Stimulated activated CD4-positive, alpha-beta T cell treated with anti-CD3 and anti-CD28 coated beads, Interleukin-12 subunit alpha, Interleukin-12 subunit beta, amount 100 ng/mL, for 24 hours (primary cell): ENCODE measurements around the gene VILL.

Experiments
- DNase-seq, 2 experiments: peaks; one replicate each; pipeline ENCODE4 v3.0.0-alpha.2; 2020; ENCODE audit warnings: low read depth in 2 of 2

The VILL gene

DNA sequence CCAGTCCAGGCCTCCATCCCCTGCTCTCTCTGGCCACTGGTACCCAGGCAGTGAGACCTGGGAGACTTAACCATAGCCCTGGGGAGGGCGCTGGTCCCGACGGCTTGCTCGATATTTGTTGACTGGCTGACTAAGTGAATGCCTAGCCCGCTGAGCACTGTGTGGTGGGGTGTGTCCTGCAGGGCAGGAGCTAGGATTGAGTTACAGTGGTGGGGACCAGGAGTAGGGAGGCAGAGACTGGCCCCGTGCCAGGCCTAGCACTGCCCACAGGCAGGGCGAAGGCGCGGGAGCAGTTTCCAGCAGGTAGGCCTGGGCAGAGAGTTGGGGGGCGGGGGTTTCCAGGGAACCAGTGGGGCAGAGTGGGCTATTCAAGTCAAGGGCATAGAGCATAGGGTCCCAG, at the start of gene VILL:
Gene VILL, plus strand, starts transcription at position 260 of the 400 bp plus-strand sequence. CDS start 2,887 bp downstream, outside the sequence.
- no peak for DNase-seq

DNA sequence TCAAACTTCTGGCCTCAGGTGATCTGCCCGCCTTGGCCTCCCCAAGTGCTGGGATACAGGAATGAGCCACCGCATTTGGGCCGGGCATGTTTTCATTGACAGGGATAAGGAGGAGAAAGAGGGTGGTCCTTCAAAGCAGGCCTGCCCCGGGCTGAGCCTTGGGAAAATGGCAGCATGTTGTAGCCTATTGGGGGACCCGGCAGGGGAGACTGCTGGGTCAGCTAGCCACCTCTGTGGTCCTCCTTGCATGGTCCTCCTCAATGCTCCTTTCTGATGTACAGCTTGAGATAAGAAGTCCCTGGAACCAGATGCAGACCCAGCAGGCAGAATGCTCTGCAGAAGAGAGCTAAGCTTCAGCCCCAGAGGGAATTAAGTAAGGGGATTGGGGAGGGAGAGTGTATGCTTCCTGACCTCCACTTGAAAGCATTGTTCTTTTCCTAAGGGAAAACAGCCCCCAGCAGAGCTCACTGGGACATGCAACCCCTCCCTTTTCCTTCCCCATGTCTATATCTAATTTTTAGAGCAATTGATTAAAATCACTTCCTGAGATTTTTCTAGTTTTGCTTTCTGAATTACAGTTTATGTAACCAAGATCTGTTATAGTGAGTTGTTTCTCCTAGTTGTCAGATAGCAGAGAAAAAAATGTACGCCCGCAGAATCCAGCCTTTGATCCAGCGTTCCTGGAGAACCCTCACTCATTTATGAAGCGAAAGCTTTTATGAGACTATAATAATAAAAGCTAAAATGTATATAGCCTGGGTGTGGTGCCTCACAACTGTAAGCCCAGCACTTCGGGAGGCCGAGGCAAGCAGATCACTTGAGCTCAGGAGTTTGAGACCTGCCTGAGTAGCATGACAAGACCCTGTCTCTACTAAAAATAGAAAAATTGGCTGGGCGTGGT, 48.7 kb upstream of the VILL start:
- no peak for DNase-seq

DNA sequence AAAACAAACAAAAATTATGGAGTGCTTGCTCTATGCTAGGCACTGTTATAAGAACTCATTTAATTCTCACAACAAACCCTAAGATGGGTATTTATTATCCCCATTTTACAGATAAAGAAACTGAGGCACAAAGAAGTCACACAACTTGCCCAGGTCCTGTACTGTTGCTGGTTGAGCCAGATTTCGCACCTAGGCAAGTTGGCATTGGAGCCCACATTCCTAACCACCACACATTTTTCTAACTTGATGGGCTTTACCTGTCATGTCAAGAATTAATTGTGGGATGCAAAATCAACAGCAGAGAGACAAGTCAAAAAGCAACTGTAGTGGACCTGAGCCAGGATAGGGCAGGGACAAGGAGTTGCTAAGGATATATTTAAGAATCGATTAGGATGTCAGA, 47.9 kb upstream of the VILL start:
- no peak for DNase-seq

DNA sequence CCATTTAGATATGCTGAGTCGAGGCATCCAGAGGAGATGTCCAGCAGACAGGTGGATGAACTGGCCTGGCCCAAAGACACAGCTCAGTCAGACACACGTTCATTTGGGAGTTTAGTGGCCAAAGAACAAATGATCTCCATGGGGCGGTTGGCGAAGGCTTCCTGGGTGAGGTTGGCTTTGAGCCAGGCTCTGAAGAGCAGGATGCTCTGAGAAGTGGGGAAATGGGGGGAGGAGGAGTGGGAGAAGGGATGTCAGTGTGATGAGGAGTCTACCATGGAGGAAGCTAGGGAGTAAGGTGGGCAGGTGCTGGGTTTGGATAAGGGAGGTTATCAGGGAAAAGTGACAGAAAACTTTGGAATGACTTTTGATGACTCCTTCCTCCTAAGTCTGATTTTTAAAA, 47.5 kb upstream of the VILL start:
- DNase-seq: no peak

DNA sequence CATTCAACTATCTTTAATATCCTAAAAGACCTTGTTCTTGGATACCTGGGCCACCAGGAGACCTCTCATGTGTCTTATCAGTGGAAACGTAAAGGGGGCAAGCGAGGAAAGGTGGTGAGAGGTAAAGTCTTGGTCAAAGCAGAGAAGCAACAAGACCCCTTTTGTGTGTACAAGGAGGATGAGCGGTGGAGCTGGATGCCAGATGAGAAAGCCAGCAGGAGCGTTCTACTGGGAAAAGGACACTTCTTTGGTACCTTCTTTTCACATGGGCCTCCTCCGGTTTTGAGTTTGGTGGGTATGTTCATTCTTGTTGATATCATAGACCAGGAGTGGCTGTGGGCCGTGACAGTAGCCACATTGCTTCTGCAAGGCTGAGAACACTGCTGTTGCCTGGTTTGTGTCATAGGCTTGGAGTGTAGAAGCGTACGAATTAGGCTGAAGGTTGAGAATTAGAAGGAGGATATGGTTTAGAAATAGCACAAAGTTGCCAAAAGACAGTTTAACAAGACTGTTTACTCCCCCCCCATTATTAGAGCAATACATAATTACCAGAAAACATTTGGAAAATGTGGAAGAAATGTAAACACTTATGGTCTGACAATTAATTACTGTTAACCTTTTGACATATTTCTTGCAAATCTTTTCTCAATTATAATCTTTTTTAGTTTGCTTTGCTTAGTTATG, 46.8 kb upstream of the VILL start:
- DNase-seq: no peak

DNA sequence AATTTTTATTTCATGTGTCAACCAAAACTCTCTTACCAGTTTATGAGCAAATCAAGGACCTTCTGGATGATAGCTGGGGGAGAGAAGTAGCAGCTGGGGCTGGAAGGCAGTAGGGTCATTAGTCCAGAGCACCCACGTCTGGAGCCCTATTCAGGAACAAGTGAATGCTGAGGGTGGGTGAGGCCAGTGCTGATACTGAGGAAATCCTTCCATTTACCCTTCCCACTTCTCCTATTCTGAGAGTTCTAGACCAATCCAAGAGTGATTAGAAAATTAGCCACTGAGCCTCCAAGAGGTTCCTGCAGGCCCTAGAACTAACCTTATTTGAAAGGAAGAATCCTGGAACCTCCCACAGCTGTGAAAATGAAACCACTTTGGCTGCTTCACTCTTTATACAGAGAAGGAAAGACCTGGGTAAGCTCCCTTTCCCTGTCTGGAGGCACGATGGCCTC, 46.2 kb upstream of the VILL start:
- no peak for DNase-seq

DNA sequence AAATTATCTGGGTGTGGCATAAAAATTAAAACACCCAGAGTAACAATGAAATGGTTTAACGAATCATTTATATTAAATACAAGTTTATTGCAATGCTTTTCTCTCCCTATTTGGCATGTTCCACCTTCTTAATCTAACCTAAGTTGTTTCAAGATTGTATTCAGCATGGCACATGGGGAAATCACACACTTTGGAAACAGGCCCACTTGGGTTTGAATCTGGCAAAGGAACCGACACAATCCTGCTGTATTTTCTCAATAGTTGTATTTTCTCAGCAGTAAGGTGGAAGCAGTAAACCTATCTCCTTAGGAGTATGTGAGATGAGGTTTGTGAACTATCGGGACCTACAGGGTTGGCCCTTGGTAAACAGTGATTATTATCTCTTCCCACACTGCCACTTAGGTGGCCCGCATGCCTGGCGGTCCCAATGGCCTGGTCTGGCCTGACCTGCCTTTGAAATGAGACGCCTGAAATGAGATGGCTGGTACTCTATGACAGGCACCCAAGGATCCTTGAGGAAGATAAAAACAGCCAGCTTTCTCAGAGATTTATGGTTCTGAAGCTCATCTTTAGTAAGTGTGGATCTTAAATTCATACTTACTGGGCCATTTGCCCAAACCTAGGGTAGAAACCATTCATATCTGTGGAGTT, 45.3 kb upstream of the VILL start:
- DNase-seq: no peak

DNA sequence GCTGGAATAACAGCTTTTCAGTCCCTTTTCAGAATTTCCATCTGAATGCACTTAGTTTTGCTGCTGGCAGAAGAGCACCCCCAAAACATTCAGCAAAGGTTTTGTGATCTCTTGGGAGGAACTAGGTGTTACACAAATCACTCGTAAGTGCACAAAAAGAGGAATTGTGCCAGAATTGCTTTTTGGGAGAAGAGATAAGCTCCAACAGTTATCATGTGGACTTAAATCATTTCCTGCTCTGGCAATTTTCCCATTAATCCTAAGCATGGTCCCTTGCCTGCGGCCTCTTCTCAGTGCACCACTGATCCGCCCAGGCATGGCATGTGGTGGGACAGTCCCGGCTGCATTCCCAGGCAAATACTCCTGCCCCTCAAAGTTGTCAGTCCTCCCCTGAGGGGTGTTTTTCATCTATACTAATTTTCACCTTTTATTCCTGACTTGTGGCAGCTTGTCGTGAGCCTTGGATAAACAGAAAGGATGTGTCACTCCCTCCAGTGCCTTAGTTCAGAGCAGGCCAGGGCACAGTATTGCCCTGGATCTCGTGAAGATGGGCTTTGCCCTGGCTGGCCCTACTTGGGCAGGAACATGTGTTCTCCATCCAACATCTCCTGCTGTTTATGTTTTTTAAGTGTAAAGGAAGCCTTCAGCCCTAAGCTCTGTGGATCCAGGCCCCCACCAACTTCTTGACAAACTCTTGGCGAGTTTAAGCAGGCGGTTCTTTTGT, 44.6 kb upstream of the VILL start:
- no peak for DNase-seq

DNA sequence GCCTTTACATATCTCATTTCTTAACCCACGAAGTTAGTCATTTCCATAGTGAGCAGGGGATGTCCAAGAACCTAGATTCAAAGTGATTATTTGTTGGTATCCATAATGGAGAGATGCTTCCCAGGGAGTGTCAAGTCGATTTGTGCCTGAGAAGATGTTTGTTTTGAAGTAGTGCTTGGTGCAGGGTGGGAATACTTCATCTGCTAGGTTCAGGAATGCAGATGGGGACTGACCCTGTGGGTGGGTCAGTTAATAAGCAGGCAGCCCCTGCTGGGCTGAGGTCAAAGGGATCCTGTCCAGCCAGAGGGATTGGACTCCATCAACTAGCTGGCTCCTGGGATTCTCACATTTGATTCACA, 44.1 kb upstream of the VILL start:
- no peak for DNase-seq

DNA sequence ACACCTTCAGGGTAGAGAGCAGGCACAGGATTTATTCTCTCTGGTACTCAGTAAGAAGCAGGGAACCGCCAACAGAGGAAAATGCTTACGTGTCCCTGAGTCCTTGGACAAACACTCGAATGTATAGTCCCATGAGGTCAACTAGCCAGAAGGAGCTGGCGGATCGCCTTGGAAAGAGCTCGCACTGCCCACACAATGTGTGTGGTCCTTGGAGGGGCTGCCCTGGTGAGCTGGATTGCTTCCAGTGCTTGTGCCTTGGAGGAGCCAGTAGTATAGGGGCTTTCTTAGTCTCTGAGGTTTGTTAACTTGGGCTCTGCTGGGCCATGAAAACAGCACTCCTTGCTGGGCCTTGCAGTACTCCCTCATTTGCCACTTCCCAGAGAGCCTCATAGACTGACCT, 40.7 kb upstream of the VILL start:
- DNase-seq: no peak

DNA sequence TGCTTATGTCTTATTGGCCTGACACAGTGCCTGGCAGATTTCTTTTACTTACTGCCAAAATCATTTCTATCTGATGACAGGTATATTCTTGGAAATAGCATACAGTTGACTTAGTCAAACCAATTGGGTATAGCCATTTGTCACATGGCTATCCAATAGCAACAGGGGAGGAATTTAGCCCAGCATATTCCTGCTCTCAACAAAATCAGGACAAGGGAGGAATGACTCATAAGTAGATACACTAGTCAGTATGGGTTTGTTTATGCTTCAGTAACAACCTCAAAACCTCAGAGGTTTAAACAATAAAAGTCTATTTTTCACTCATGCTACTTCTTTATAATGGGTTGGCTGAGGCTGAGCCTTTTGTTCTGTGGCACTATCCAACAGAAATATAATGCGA, 38.0 kb upstream of the VILL start:
- DNase-seq: no peak

DNA sequence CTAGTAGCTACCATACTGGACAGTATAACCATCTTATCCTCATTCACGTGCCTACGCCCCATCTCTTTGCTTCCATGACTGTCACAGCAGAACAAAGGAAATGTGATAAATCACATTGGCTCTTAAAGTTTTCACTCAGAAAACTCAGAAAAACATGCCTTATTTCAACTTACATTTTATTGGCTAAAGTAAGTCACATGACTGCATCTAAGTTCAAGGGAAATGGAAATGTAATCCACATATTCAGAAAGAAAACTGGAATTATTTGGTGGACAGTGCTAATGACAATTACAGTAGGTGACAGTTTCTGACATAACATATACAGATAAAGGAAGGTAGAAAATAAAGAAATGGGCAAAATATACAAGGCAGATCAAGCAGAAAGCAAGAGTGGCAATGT, 37.4 kb upstream of the VILL start:
- DNase-seq: no peak

DNA sequence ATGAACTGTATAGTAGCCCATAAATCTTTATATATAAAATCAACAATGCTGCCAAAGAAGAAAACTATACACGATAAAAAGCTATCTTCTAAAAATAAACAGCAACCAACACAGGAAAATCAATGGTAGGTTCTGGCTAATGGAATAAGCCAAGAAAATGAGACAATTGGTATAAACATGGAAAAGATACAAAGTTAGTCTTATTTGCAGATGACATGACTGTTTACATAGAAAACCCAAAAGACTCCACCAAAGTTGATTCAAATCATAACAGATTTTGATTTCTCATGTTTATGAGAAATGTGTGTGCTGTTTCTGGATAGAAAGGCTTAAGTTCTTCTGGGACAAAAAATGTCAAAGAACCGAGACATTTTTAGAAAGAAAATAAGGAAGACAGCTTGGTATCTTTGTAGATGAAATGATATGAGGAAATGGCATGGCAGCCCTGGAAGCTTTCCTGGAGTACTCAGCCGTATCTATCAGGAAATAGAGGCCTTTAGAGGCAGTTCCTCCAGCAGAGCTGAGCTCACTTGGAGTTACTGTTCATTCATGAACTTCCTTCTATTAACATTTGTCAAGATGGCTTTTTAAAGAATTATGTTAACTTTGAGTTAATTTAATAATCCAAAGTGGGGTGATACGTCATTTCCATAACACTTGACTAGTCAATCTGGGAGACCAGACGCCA, 36.7 kb upstream of the VILL start:
- DNase-seq: no peak

DNA sequence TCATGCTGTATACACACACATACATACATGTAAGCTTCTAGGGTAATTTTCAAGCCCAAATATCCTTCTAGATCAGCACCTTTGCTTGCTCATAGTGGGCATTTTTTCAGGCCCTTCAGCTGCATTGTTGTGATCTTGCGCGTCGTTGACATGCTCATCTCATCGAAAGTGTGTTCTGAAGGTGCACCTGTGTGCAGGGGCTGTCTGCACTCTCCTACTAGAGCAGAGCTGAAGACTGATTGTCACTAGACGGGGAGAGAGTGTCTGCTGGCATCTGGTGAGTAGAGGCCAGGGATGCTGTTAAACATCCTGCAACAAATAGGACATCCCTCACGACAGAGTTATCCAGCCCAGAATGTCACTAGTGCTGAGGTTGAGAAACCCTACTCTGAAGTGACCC, 35.7 kb upstream of the VILL start:
- no peak for DNase-seq

DNA sequence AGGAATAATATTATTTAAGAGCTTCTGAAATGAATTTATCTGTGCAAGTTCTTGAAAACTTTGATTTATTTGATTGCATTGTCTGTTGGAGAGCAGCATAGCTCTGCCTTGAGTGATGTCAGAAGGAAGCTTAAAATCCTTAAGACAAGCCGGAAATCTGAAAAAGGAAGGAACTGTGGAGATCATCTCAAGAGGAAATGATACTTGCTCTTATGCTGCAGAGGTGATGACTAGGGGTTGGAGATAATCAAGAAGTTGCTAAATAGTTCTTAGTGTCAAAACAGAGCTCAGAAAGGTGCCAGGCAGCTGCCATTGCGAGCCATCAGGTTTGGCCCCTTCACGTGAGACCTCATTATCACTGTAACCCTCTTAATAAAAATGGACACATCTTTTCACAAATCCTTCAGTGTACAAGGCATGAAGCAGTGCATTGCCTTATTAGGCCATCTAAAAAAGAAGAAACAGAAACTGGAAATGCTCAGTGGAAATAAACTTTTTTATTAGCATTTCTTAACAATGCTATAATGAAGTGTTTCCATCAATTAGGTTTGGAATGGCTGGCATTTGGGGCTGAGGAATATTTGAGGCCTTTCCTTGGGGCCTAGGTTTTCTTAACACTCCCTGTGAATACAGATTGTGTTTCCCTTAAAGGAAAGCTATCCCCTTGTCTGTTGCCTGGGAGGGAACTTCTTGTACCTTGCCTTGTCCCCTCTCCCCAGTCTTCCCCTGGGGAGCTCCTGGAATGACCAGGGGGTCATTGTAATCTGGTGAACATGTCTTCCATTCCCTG, 34.5 kb upstream of the VILL start:
- no peak for DNase-seq

DNA sequence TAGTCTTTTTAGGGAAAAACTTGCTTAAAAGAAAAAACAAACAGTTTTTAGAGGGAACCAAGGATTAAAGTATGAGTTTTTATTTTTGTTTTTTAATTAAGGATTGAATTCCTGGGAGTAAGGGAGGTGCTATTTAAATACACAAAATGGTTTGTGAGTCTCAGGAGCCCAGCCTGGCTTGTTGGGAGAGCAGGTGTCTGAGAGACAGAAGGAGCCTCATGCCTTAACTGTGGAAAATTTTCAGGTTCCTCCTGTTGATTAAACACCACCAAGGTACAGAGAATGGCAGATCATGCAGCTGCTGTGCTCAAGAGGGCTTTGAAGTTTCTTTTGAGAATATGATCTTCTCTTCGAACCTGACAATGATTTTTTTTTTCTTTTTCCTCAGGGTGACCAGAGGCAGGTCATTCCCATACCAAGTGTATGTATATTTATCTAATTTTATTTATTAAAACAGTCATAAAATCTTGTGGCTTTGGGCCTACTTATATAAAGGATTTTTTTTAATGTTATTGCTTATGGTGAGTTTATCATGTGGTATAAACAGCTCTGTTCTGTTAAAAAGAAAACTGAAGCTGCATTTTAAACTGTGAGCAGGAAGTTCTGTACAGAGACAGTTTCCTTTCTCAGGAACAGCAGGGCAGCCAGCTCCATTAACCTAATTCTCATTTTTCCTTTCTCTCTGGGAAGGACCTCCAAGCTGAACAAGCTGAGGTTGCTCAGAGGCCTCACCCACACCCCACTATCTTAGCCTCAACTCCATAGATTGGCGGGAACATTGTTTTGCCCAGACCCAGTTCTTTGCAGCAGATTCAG, 33.7 kb upstream of the VILL start:
- no peak for DNase-seq

DNA sequence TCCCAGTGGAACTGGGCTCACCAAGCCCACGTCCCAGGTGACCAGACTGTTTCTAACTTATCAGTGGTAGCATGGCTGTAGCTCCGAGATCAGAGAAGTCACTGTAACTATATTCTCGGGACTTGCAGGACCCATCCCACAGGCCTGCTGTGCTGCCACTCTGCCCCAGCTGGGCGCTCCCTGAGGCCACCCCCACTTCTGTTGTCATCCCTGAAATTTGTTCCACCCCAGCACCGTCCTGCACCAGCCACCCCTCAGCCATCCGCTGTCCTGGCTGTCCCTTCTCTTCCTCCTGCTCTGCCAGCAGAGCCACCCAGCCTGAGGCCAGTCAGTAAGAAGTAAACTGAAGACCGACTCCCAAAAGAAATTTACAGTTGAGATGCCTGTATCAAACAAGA, 33.0 kb upstream of the VILL start:
- no peak for DNase-seq

DNA sequence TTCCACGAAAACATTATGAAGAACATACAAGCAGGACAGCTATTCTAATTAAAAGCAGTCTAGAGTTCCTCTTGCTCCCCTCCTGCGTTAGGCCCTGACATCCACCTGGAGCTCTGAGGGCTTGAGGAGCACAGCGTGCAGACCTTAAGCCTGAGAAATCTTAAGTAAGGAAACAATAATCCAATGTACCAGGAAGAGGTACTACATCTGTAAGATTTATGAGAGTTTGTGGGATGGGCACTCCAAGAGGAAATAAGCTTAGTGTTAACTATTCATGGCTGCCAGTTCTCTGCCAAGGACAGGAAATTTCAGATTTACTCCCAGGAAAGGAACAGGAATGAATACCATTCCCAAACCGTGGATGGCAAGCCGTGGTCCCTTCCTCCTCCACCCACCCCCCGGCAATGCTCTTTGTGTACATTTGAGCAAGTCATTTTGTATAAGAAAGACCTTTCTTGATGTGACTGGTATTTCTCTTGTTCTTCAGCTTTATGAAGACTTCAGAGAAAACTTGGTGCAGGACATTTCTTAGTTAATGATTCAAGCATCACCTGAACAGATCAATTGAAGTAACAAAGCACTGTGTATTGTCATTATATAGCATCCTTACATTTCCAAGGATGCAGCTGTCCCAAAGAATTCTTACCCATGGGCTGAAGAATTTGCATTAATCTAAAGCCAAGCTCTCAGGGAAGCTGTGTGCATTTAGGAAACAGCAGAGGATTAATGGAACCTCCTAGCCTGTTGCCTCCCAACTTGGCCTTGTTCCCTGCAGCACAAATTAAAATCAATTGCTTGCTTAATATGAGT, 28.8 kb upstream of the VILL start:
- no peak for DNase-seq

DNA sequence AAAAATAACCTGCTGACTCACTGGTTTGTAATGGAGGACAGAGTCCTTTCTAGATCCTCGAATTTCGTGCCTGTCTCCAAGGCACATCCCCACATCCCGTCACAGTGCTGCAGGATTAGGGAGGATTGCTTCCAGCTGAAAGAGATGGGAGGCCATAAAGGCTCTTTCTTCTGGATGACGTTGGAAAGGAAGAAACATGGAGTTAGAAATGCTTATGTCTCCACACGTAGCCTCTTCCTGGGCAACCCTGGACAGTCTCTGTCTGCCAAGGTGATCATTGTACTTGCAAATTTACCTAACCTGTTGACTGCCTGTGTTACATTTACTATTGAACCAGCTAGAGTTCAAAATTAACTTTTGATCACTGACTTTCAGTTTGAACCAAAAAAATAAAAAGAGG, 27.6 kb upstream of the VILL start:
- DNase-seq: no peak
